Fibroblast of upper back skin (primary cell): ENCODE measurements around the gene PRR29.
"Not testable (repeated sequence)": the region's sequence is repeated elsewhere in the genome, so short reads cannot be mapped to it uniquely, and the experiment has no call there.

Experiments
- DNase-seq: peaks from one replicate; pipeline ENCODE4 v3.0.0-alpha.2; 2013

The PRR29 gene

GRCh38 chr17:64016974-64017373 lies 18.8 kb downstream of the PRR29 start:
- DNase-seq: no peak

- DNase-seq: no peak
Observed at GRCh38 chr17:64017381-64017980, 19.3 kb downstream of the PRR29 start.

GRCh38 chr17:64019551-64019961 lies 21.4 kb downstream of the PRR29 start:
- not testable (repeated sequence) for DNase-seq

- DNase-seq: no peak
Observed at GRCh38 chr17:64020056-64020766, 22.1 kb downstream of the PRR29 start, which contains the start of gene ICAM2. Gene ICAM2, minus strand, starts transcription at chr17:64020633. Its CDS starts 13,942 bp downstream, at chr17:64006691.

GRCh38 chr17:64022611-64023063 lies 24.5 kb downstream of the PRR29 start:
- DNase-seq: no peak

GRCh38 chr17:64024215-64024654 lies 26.1 kb downstream of the PRR29 start:
- DNase-seq: no peak

GRCh38 chr17:64024781-64025731 lies 26.9 kb downstream of the PRR29 start:
- DNase-seq: peak; percentile 14

GRCh38 chr17:64025732-64026294 lies 27.7 kb downstream of the PRR29 start:
- peak; percentile 66 for DNase-seq

- peak; percentile 58 for DNase-seq
Observed at GRCh38 chr17:64028874-64029464, 30.8 kb downstream of the PRR29 start.

- DNase-seq: peak; percentile 31
Observed at GRCh38 chr17:64032081-64032480, 33.9 kb downstream of the PRR29 start.

- no peak for DNase-seq
Observed at GRCh38 chr17:64036198-64036922, 38.2 kb downstream of the PRR29 start.

- no peak for DNase-seq
Observed at GRCh38 chr17:64037180-64037579, 39.0 kb downstream of the PRR29 start.

GRCh38 chr17:64037802-64038201 lies 39.7 kb downstream of the PRR29 start:
- DNase-seq: no peak

- DNase-seq: no peak
Observed at GRCh38 chr17:64038331-64039105, 40.4 kb downstream of the PRR29 start.

- no peak for DNase-seq
Observed at GRCh38 chr17:64039106-64039400, 40.9 kb downstream of the PRR29 start.

- DNase-seq: no peak
Observed at GRCh38 chr17:64040206-64040605, 42.1 kb downstream of the PRR29 start.

- DNase-seq: no peak
Observed at GRCh38 chr17:64041912-64042311, 43.8 kb downstream of the PRR29 start.

GRCh38 chr17:64042700-64043485 lies 44.7 kb downstream of the PRR29 start:
- DNase-seq: no peak

- DNase-seq: no peak
Observed at GRCh38 chr17:64045176-64045575, 47.0 kb downstream of the PRR29 start.

GRCh38 chr17:64048805-64049204 lies 50.7 kb downstream of the PRR29 start:
- no peak for DNase-seq
